ENCODE results near the gene OLA1.

Gene OLA1

DNA sequence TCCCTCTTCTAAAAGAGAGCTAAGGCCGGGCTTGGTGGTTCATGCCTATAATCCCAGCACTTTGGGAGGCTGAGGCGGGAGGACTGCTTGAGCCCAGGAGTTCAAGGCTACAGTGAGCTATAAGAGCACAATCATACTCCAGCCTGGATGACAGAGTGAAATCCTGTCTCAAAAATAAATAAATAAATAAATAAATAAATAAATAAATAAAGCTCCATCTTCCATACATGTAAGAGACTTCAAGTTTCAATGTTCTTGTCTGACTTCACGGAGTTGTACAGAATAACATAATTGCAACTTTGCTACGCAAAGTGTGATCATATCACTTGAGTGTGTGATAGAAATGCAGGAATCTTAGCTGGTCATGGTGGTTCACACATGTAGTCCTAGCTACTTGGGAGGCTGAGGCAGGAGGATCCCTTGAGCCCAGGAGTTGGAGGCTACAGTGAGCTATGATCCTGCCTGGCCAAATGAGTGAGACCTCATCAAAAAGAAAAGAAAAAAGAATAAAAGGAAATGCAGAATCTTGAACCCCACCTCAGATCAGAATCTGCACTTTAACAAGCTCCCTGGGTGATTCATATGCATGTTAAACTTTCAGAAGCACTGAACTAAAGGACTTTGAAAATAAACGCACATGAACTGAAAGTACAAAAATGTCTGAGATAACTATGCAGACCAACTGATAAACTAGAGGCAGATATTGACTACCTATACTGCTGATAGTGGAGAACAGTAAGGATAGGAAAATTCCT, 159.4 kb downstream of the OLA1 start:
- H3K4me1 ChIP-seq (ENCODE audit: low read length) = no peaks in the 10 kb centered on the region
- H3F3A ChIP-seq (ENCODE audit: insufficient read depth, low read length) = no peaks in the 10 kb centered on the region
- no peak overlapping the region for H3K4me2 ChIP-seq (ENCODE audit: low read depth, low read length)
- no peak overlapping the region for H3K4me3 ChIP-seq (ENCODE audit: low read length)
- no peaks in the 10 kb centered on the region for H3K79me2 ChIP-seq (ENCODE audit: low read length)
- no peaks in the 10 kb centered on the region for H3K9me3 ChIP-seq (replicated peaks; ENCODE audit: insufficient read depth, low read length)
- no peaks in the 10 kb centered on the region for H3K27me3 ChIP-seq (replicated peaks; ENCODE audit: insufficient read depth, low read length)
- no peak overlapping the region for H3K27ac ChIP-seq (ENCODE audit: low read length)
- no peak for TF ChIP-seq CTCF (IDR thresholded peaks at IDR 0.05; ENCODE audit: low read length)
- no peak for TF ChIP-seq EZH2phosphoT487 (IDR thresholded peaks at IDR 0.05; ENCODE audit: low read length)
- TF ChIP-seq EZH2 (optimal IDR thresholded peaks at IDR 0.05; ENCODE audit: low read depth, low read length) = no peak
- no peak overlapping the region for H2AFZ ChIP-seq (ENCODE audit: low read length)
- H3K36me3 ChIP-seq (replicated peaks; ENCODE audit: insufficient read depth, low read length) = no peaks in the 10 kb centered on the region
- H3K9me2 ChIP-seq (replicated peaks; ENCODE audit: insufficient read depth, low read length) = no peaks in the 10 kb centered on the region
- H3K9ac ChIP-seq (ENCODE audit: low read length) = no peak overlapping the region
- H4K20me1 ChIP-seq (ENCODE audit: insufficient read depth, low read length) = no peaks in the 10 kb centered on the region
- DNase-seq = no peak

DNA sequence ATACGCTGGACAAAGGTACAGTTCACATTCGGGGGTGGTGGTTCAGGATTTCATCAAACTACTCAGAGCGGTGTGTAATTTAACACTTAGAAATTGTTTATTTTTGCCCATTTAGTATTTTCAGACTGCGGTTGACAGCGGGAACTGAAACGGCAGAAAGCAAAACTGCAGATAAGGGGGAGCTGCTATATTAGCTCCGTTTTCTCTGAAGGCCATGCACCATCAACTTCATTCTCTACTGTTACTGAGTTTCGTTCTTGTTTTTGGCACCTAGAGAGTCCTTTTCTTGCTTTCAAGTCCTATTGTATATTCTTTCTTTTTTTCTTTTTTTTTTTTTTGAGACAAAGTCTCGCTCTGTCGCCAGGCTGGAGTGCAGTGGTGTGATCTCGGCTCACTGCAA, 161.6 kb downstream of the OLA1 start:
- Histone ChIP-seq H3F3A (ENCODE audit: insufficient read depth, low read length) (no peaks in the 10 kb centered on the region), H3K79me2 (ENCODE audit: low read length) (no peaks in the 10 kb centered on the region), H3K9me3 (replicated peaks; ENCODE audit: insufficient read depth, low read length) (no peaks in the 10 kb centered on the region), H4K20me1 (ENCODE audit: insufficient read depth, low read length) (no peaks in the 10 kb centered on the region), H3K4me3 (ENCODE audit: low read length) (no peak overlapping the region), H2AFZ (ENCODE audit: low read length) (no peak overlapping the region), H3K9ac (ENCODE audit: low read length) (no peak overlapping the region), H3K4me2 (ENCODE audit: low read depth, low read length) (no peak overlapping the region), H3K36me3 (replicated peaks; ENCODE audit: insufficient read depth, low read length) (no peaks in the 10 kb centered on the region), H3K9me2 (replicated peaks; ENCODE audit: insufficient read depth, low read length) (no peaks in the 10 kb centered on the region), H3K27ac (ENCODE audit: low read length) (no peak overlapping the region), H3K4me1 (ENCODE audit: low read length) (no peaks in the 10 kb centered on the region), H3K27me3 (replicated peaks; ENCODE audit: insufficient read depth, low read length) (no peaks in the 10 kb centered on the region)
- DNase-seq = no peak
- TF ChIP-seq EZH2phosphoT487 (IDR thresholded peaks at IDR 0.05; ENCODE audit: low read length) (no peak), EZH2 (optimal IDR thresholded peaks at IDR 0.05; ENCODE audit: low read depth, low read length) (no peak), CTCF (IDR thresholded peaks at IDR 0.05; ENCODE audit: low read length) (no peak)

DNA sequence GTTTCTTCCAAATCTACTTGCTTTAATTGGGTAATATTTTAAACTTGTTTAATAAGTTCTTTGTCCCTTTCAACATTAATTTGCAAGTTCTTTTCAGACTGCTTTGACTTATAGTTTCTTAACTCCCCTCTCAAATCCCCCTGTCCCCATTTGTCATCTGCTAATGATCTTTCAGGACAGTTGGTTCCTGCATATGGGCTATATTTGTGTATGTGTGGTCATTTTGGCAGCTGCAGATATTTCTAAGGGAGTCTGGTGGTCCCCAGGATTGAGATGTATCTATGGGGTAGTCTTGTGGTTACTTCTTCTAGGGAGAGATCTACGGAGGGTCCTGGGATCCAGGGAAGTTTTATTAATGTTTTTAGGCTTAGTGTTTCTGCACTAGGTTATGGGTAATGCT, 162.6 kb downstream of the OLA1 start:
- Histone ChIP-seq H3K27me3 (replicated peaks; ENCODE audit: insufficient read depth, low read length) (no peaks in the 10 kb centered on the region), H3K79me2 (ENCODE audit: low read length) (no peaks in the 10 kb centered on the region), H3K4me1 (ENCODE audit: low read length) (no peaks in the 10 kb centered on the region), H3K9me2 (replicated peaks; ENCODE audit: insufficient read depth, low read length) (no peaks in the 10 kb centered on the region), H3K4me3 (ENCODE audit: low read length) (no peak overlapping the region), H2AFZ (ENCODE audit: low read length) (no peak overlapping the region), H3F3A (ENCODE audit: insufficient read depth, low read length) (no peaks in the 10 kb centered on the region), H3K4me2 (ENCODE audit: low read depth, low read length) (no peak overlapping the region), H3K36me3 (replicated peaks; ENCODE audit: insufficient read depth, low read length) (no peaks in the 10 kb centered on the region), H3K9ac (ENCODE audit: low read length) (no peak overlapping the region), H4K20me1 (ENCODE audit: insufficient read depth, low read length) (no peaks in the 10 kb centered on the region), H3K9me3 (replicated peaks; ENCODE audit: insufficient read depth, low read length) (no peaks in the 10 kb centered on the region), H3K27ac (ENCODE audit: low read length) (no peak overlapping the region)
- no peak for DNase-seq
- no peak for TF ChIP-seq CTCF (IDR thresholded peaks at IDR 0.05; ENCODE audit: low read length)
- TF ChIP-seq EZH2 (optimal IDR thresholded peaks at IDR 0.05; ENCODE audit: low read depth, low read length) = no peak
- TF ChIP-seq EZH2phosphoT487 (IDR thresholded peaks at IDR 0.05; ENCODE audit: low read length) = no peak
